GM15510 (cell line): Measurements from ENCODE around the gene CNTN4.

Source experiments
- POLR2A ChIP-seq: IDR thresholded peaks from 3 replicates; pipeline ENCODE4 v1.6.1; 2011; ENCODE audit warnings: borderline replicate concordance; ENCODE audit not compliant: insufficient read length; ENCODE audit errors: extremely low read depth

CNTN4 gene

GRCh38 chr3:2375376-2375775, 276.7 kb downstream of the CNTN4 start:
- no peak for TF ChIP-seq POLR2A

- no peak for TF ChIP-seq POLR2A
Measured at GRCh38 chr3:2377281-2377680, 278.6 kb downstream of the CNTN4 start.

- TF ChIP-seq POLR2A = no peak
Measured at GRCh38 chr3:2390926-2391532, 292.4 kb downstream of the CNTN4 start.

GRCh38 chr3:2391896-2392295, 293.2 kb downstream of the CNTN4 start:
- no peak for TF ChIP-seq POLR2A

- TF ChIP-seq POLR2A = no peak
Measured at GRCh38 chr3:2392981-2393380, 294.3 kb downstream of the CNTN4 start.

- no peak for TF ChIP-seq POLR2A
Measured at GRCh38 chr3:2415083-2415482, 316.4 kb downstream of the CNTN4 start.

- no peak for TF ChIP-seq POLR2A
Measured at GRCh38 chr3:2420919-2421318, 322.3 kb downstream of the CNTN4 start.

GRCh38 chr3:2423143-2423542, 324.5 kb downstream of the CNTN4 start:
- no peak for TF ChIP-seq POLR2A

GRCh38 chr3:2441558-2441957, 342.9 kb downstream of the CNTN4 start:
- TF ChIP-seq POLR2A = no peak

GRCh38 chr3:2446146-2446545, 347.5 kb downstream of the CNTN4 start:
- no peak for TF ChIP-seq POLR2A

- TF ChIP-seq POLR2A = no peak
Measured at GRCh38 chr3:2452249-2452648, 353.6 kb downstream of the CNTN4 start.

GRCh38 chr3:2454865-2455264, 356.2 kb downstream of the CNTN4 start:
- no peak for TF ChIP-seq POLR2A

GRCh38 chr3:2456788-2457187, 358.1 kb downstream of the CNTN4 start:
- TF ChIP-seq POLR2A = no peak

- no peak for TF ChIP-seq POLR2A
Measured at GRCh38 chr3:2458816-2459215, 360.1 kb downstream of the CNTN4 start.

- no peak for TF ChIP-seq POLR2A
Measured at GRCh38 chr3:2465842-2466241, 367.2 kb downstream of the CNTN4 start.

- no peak for TF ChIP-seq POLR2A
Measured at GRCh38 chr3:2468816-2469215, 370.1 kb downstream of the CNTN4 start.

GRCh38 chr3:2476996-2477395, 378.3 kb downstream of the CNTN4 start:
- no peak for TF ChIP-seq POLR2A
